ENCODE data around the gene CTSL.

Gene CTSL

GRCh38 chr9:87685441-87685840, 40.5 kb upstream of the CTSL start:
- Histone ChIP-seq H3K9me3 (ENCODE audit: insufficient read depth, low read length) (no peaks in the 10 kb centered on the region), H3K9ac (ENCODE audit: low read length) (no peak overlapping the region), H3K36me3 (ENCODE audit: low read length) (no peaks in the 10 kb centered on the region), H3K27ac (ENCODE audit: low read depth, low read length) (no peak overlapping the region), H3K27me3 (ENCODE audit: low read length) (no peaks in the 10 kb centered on the region), H3K4me3 (ENCODE audit: insufficient read depth, low read length, poor library complexity, severe bottlenecking) (no peak overlapping the region), H3K4me2 (ENCODE audit: low read depth, low read length, poor library complexity, severe bottlenecking) (no peak overlapping the region), H2AFZ (ENCODE audit: low read depth, low read length, severe bottlenecking) (no peak overlapping the region), H3F3A (ENCODE audit: insufficient read depth) (no peaks in the 10 kb centered on the region), H3K9me2 (replicated peaks; ENCODE audit: insufficient read depth, low read length) (no peaks in the 10 kb centered on the region), H4K20me1 (ENCODE audit: low read depth, low read length) (no peaks in the 10 kb centered on the region), H3K79me2 (ENCODE audit: insufficient read depth, low read length) (no peaks in the 10 kb centered on the region)
- TF ChIP-seq EZH2phosphoT487 (conservative IDR thresholded peaks at IDR 0.05; ENCODE audit: low read length), result no peak
- no peak for TF ChIP-seq CTCF (IDR thresholded peaks at IDR 0.05; ENCODE audit: insufficient read depth, low read length, poor library complexity, severe bottlenecking)

- TF ChIP-seq CTCF (IDR thresholded peaks at IDR 0.05; ENCODE audit: insufficient read depth, low read length, poor library complexity, severe bottlenecking) (no peak), EZH2phosphoT487 (conservative IDR thresholded peaks at IDR 0.05; ENCODE audit: low read length) (no peak)
- H3K27ac ChIP-seq (ENCODE audit: low read depth, low read length), result no peak overlapping the region
- H3K27me3 ChIP-seq (ENCODE audit: low read length), result no peaks in the 10 kb centered on the region
- no peaks in the 10 kb centered on the region for H3K9me2 ChIP-seq (replicated peaks; ENCODE audit: insufficient read depth, low read length)
- H3K79me2 ChIP-seq (ENCODE audit: insufficient read depth, low read length), result no peaks in the 10 kb centered on the region
- H3K4me2 ChIP-seq (ENCODE audit: low read depth, low read length, poor library complexity, severe bottlenecking), result no peak overlapping the region
- no peak overlapping the region for H2AFZ ChIP-seq (ENCODE audit: low read depth, low read length, severe bottlenecking)
- no peak overlapping the region for H3K9ac ChIP-seq (ENCODE audit: low read length)
- H3K36me3 ChIP-seq (ENCODE audit: low read length), result no peaks in the 10 kb centered on the region
- no peaks in the 10 kb centered on the region for H3F3A ChIP-seq (ENCODE audit: insufficient read depth)
- H3K4me3 ChIP-seq (ENCODE audit: insufficient read depth, low read length, poor library complexity, severe bottlenecking), result no peak overlapping the region
- no peaks in the 10 kb centered on the region for H3K9me3 ChIP-seq (ENCODE audit: insufficient read depth, low read length)
- H4K20me1 ChIP-seq (ENCODE audit: low read depth, low read length), result no peaks in the 10 kb centered on the region
These were observed 39.9 kb upstream of the CTSL start for GRCh38 chr9:87685871-87686519.

- H3K27ac ChIP-seq (ENCODE audit: low read depth, low read length), result no peak overlapping the region
- no peak overlapping the region for H3K4me3 ChIP-seq (ENCODE audit: insufficient read depth, low read length, poor library complexity, severe bottlenecking)
- no peak overlapping the region for H3K9ac ChIP-seq (ENCODE audit: low read length)
- H3K36me3 ChIP-seq (ENCODE audit: low read length), result no peaks in the 10 kb centered on the region
- no peaks in the 10 kb centered on the region for H3K27me3 ChIP-seq (ENCODE audit: low read length)
- H3K9me3 ChIP-seq (ENCODE audit: insufficient read depth, low read length), result no peaks in the 10 kb centered on the region
- H3K4me2 ChIP-seq (ENCODE audit: low read depth, low read length, poor library complexity, severe bottlenecking), result no peak overlapping the region
- H3K9me2 ChIP-seq (replicated peaks; ENCODE audit: insufficient read depth, low read length), result no peaks in the 10 kb centered on the region
- no peak for TF ChIP-seq EZH2phosphoT487 (conservative IDR thresholded peaks at IDR 0.05; ENCODE audit: low read length)
- no peak for TF ChIP-seq CTCF (IDR thresholded peaks at IDR 0.05; ENCODE audit: insufficient read depth, low read length, poor library complexity, severe bottlenecking)
- H4K20me1 ChIP-seq (ENCODE audit: low read depth, low read length), result no peaks in the 10 kb centered on the region
- H2AFZ ChIP-seq (ENCODE audit: low read depth, low read length, severe bottlenecking), result no peak overlapping the region
- H3F3A ChIP-seq (ENCODE audit: insufficient read depth), result no peaks in the 10 kb centered on the region
- H3K79me2 ChIP-seq (ENCODE audit: insufficient read depth, low read length), result no peaks in the 10 kb centered on the region
These were observed 39.3 kb upstream of the CTSL start for GRCh38 chr9:87686520-87687090.
